Measurements from ENCODE around the gene TLR1.
"Not testable (repeated sequence)": the region's sequence is repeated elsewhere in the genome, so short reads cannot be mapped to it uniquely, and the experiment has no call there.

TLR1 gene

DNA sequence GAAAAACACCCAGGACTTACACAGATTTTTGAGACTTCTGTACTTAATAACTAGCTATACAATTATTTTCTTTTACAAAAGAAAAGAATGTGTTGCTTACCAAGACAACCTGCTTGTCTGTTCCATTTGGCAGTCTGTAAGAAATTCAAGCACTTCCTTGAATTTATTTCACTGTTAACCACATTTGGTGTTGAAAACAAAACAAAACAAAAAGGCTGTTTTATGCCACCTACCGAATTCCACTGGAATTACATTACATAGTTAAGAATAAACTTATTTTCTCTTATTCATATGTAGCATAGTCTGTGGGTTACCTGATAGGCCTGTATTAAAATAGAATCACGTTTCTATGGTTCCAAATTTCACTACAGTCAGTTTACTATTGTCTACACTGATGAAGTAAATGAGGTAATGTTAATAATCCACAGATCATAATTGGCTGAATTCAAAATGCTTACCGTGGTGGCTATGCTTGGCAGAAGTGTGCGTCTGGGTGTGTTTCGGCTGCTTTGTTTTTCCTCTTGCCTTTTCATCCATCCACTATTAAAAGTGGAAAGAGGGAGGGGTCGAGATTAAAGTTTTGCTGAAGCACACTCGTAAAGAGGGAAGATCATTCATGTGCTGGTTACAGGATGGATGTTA is at the start of gene TLR1:
TSS of gene TLR1 (minus strand) at position 138 of the 642 bp plus-strand sequence. CDS start 5,960 bp downstream, outside the sequence.
- peak; percentile 67 to 91 (median 88) for DNase-seq

- no peak for DNase-seq
Observed at GRCh38 chr4:38846015-38846414, 41.4 kb upstream of the TLR1 start.

GRCh38 chr4:38842994-38843393 is 38.4 kb upstream of the TLR1 start:
- DNase-seq = no peak

GRCh38 chr4:38837849-38838248 is 33.3 kb upstream of the TLR1 start:
- peak in 1 of 3 donors; percentile 64 for DNase-seq

- no peak for DNase-seq
Observed at GRCh38 chr4:38837334-38837733, 32.7 kb upstream of the TLR1 start.

GRCh38 chr4:38834570-38834969 is 30.0 kb upstream of the TLR1 start:
- no peak for DNase-seq

- DNase-seq = no peak
Observed at GRCh38 chr4:38832624-38833528, 28.3 kb upstream of the TLR1 start.

DNA sequence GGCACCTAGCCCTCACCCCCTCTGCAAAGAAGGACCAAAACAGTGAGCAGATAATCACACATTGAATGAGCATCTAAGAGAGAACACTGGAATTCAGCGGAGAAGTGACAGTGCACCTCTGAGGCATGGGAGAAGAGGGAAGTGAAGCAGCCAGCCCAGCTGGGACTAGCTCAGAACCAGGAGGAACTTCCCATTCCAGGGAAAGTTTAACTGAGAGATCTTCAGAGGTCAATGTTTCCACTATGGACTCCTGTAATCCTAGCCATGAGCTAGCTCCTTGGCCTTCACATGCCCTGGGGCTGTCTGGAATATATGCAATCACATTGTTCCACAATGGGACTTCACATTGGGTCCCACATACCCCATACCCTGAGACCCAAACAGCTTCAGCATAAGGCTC is 27.6 kb upstream of the TLR1 start:
- DNase-seq = peak in 2 of 3 donors; percentile 55 to 58

- no peak for DNase-seq
Observed at GRCh38 chr4:38831653-38832052, 27.1 kb upstream of the TLR1 start.

GRCh38 chr4:38829237-38829636 is 24.6 kb upstream of the TLR1 start:
- no peak for DNase-seq

GRCh38 chr4:38823766-38824165 is 19.2 kb upstream of the TLR1 start:
- no peak for DNase-seq

GRCh38 chr4:38822748-38823303 is 18.2 kb upstream of the TLR1 start:
- no peak for DNase-seq

DNA sequence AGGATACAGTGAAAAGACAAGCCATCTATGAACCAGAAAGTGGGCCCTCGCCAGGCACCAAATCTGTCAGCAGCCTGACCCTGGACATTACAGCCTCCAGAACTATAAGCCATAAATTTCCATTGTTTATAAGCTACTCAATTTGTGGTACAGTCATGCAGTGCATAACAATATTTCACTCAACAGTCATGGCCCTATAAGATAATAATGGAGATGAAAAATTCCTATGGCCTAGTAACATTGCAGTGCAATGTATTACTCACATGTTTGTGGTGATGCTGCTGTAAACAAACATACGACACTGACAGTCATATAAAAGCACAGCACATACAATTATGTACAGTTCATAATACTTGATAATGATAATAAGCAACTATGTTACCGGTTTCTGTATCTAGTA is 17.1 kb upstream of the TLR1 start:
- DNase-seq = no peak

GRCh38 chr4:38820329-38821061 is 15.9 kb upstream of the TLR1 start:
- DNase-seq = no peak

- peak; percentile 47 to 86 (median 71) for DNase-seq
Observed at GRCh38 chr4:38819569-38819968, 15.0 kb upstream of the TLR1 start.

DNA sequence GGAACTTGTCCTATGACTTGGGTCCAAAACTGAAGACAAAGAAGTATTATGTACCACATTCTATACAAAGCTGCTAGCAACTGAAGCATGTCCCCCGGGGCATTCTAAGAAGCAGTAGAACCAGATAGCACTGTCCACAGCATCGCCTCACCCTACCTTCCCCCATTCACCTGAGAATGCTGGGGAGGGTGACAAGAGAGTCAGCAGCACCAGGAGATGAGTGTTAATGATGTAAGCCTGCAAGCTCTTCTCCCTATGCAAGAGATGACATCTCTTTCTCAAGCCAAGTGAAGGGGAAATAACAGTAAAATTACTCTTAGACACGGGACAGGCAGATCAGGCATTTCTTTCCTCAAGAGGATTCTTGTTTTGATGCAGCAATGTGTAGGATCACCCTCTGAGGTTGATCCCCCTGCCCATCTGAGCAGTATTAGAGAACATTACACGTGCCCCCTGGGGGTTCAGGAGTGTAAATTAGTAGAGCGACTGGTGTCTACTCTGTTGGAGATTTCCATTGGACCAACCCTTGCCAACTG is 13.9 kb upstream of the TLR1 start:
- DNase-seq = peak; percentile 63 to 77 (median 71)

DNA sequence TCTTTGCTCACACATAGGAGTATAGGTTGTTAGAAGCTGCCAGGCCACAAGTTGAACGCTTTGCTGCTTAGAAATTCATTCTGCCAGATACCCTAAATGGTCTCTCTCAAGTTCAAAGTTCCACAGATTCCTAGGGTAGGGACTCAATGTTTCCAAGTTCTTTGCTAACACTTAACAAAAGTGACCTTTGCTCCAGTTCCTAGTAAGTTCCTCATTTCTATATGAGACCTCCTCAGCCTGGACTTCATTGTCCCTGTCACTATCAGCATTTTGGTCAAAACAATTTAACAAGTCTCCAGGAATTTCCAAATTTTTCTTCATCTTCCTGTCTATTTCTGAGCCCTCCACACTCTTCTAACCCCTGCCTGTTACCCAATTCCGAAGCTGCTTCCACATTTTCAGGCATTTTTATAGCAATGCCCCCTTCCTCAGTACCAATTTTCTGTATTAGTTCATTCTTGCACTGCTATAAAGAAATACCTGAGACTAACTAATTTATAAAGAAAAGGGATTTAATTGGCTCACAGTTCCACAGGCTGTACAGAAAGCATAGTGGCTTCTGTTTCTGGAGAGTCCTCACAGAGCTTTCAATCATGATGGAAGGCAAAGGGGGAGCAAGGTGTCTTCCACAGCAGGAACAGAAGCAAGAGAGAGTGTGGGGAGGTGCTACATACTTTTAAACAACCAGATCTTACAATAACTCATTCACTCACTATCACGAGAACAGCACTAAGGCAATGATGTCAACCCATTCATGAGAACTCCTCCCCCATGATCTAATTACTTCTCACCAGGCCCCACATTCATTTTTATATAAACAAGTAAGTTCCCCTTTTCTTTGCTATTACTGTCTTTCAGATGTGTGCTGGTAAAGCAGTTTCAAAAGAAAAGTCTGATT is 11.5 kb upstream of the TLR1 start:
- DNase-seq = peak; percentile 84 to 96 (median 95)

GRCh38 chr4:38814386-38814785 is 9.8 kb upstream of the TLR1 start:
- peak in 1 of 3 donors; percentile 50 for DNase-seq

- DNase-seq = no peak
Observed at GRCh38 chr4:38811297-38811696, 6.7 kb upstream of the TLR1 start.

GRCh38 chr4:38807462-38807861 is 2.9 kb upstream of the TLR1 start:
- not testable (repeated sequence) for DNase-seq

DNA sequence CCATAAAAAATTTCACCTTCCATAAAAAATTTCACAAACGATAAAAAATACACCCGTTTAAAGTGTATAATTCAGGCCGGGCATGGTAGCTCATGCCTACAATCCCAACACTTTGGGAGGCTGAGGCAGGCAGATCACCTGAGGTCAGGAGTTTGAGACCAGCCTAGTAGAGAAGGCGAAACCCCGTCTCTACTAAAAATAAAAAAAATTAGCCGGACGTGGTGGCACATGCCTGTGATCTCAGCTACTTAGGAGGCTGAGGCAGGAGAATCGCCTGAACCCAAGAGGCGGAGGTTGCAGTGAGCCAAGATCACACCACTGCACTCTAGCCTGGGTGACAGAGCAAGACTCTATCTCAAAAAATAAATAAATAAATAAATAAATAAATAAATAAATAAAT is 1.7 kb upstream of the TLR1 start:
- not testable (repeated sequence) for DNase-seq
